Hippocampal formation (tissue), 2 donors: ENCODE measurements around the gene ZNF428.
A peak's percentile ranks its signal among the peaks of the same experiment; 100 is the strongest.
"Not testable (repeated sequence)": the region's sequence is repeated elsewhere in the genome, so short reads cannot be mapped to it uniquely, and the experiment has no call there.

Experiments
- DNase-seq, 2 donors: peaks; one replicate each; lab custom pipeline; 2025; lab: John Stamatoyannopoulos, UW

Gene ZNF428

GRCh38 chr19:43592800-43593350 lies 26.6 kb downstream of the ZNF428 start:
- DNase-seq = no peak

DNA sequence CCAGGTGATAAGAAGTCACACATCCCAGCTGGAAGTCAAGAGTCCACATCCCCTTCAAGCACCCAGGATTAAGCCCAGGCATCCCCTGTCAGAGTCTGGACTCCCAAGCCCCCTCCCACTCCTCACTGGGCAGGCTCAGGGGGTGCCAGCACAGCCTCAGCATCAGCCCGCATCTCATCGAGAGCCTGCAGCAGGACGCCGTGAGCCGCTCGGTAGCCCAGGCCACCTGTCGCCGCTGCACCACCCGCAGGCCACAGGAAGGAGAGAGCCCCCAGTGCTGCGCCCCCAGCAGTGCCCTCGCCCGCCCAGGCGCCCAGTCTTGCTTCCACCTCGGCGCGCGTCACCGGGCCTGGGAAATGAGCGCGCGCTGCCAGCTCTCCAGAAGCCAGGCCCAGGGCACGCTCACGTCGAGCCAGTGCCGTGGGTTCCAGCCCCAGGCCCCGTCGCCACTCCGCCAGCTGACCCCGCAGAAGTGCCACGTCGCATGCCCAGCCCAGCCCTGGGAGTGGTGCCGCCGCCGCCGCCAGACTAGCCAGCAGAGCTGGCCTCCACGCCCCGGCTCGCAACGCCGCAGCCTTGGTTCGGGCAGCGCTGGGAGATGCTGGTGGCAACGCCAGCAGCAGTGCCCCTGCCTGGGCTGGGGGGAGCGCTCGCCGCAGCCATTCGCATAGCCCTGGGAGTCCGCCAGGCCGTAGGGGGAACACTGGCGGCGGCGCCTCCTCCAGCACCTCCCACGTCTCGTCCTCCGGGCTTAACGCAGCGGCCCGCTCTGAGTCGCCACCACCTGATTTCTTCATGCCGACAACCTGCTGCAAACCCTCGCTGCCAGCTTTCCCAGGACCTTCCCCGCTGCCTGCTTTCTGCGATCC lies 27.3 kb downstream of the ZNF428 start:
- DNase-seq = no peak

DNA sequence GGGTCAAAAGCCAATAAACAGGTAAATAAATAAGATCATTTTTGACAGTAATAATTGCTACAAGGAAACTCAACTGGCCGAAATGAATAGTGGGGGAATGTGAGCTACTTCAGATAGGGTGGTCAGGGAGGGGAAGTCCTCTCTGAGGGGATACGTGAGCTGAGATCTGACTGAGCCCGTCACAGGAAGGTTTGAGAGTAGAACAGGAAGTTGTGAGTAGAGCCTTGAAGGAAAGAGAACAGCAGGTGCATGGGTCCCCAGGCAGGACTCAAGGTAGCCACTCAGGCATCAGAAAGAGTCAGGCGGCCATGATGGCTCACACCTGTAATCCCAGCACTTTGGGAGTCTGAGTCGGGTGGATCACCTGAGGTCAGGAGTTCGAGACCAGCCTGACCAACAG lies 29.8 kb downstream of the ZNF428 start:
- DNase-seq = no peak

DNA sequence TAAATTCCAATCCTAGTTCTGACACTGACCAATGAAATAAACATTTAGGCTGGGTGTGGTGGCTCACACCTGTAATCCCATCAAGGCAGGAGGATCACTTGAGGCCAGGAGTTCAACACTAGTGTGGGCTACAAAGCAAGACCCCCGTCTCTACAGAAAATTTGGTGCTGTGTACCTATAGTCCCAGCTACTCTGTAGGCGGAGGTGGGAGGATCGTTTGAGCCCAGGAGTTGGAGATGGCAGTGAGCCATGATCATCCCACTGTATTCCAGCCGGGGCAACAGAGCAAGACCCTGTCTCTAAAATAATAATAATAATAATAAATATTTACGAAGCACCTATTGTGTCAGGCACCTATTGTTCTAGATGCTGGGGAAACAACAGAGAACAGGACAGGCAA lies 30.2 kb downstream of the ZNF428 start:
- no peak for DNase-seq

DNA sequence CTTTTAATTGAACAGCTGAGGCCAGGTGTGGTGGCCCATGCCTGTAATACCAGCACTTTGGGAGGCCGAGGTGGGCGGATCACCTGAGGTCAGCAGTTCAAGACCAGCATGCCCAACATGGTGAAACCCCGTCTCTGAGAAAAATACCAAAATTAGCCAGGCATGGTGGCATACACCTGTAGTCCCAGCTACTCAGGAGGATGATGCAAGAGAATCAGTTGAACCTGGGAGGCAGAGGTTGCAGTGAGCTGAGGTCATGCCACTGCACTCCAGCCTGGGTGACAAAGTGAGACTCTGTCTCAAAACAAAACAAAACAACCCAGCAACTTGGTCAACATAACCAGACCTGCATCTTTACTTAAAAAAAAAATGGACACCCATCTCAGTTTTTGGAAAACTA lies 32.4 kb downstream of the ZNF428 start:
- DNase-seq = not testable (repeated sequence)

- no peak for DNase-seq
Measured at GRCh38 chr19:43586346-43586745, 33.1 kb downstream of the ZNF428 start.

GRCh38 chr19:43584484-43584883 lies 34.9 kb downstream of the ZNF428 start:
- DNase-seq = no peak

GRCh38 chr19:43582495-43582894 lies 36.9 kb downstream of the ZNF428 start:
- DNase-seq = no peak

GRCh38 chr19:43581467-43581866 lies 38.0 kb downstream of the ZNF428 start:
- DNase-seq = no peak

DNA sequence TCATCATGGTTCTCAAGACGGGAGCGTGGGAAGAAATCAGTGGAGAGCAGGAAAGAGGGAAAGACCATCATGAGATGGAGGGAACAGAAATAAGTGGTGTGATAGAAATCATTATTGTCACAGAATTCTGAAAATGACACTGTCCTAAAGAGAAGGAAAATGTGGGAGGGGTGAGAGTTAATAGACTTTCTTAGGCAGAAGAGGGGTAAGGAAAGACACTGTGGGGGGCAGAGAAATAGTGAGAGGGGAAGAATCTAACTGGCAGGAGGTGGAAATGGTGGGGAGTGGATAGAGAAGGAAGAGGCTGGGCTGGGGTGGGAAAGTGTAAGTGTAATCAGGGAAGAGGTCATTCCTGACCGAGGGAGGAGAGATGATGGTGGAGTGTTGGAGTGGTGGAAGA lies 40.6 kb downstream of the ZNF428 start:
- DNase-seq = no peak

DNA sequence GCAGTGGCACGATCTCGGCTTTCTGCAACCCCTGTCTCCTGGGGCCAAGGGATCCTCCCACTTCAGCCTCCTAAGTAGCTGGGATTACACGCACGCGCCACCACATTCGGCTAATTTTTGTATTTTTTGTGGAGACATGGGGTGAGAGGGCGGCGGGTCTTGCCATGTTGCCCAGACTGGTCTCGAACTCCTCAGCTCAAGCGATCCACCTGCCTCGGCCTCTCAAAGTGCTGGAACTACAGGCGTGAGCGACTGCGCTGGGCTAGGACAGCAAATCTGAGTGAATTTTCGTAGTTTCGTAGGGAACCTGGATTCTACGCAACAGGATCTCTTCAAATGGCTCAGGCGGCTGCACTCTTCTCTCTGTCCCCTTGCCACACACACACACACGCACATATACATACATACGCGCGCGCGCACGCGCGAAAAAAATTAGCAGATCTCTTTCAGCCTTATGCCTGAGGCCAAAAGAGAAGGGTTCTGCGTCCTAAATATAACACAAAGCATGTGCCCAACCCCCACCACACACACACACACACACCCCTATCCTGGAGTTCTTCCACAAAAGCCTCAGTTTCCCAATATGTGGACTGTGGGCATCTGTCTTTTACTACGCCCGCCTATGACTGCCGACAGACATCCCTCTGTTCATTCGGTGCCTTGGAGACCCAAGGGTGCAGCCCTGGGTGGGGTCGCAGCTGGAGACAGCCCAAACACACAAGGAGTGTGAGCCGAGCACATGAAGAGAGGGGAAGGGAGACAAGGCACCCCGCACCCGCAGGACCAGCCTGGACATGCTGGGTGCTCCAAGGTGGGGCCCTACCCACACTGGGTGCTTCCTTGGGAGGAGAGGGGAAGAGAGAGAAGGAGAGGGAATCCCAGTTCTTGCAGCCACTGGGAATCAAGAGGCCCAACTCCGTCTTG lies 43.2 kb downstream of the ZNF428 start:
- DNase-seq = no peak

DNA sequence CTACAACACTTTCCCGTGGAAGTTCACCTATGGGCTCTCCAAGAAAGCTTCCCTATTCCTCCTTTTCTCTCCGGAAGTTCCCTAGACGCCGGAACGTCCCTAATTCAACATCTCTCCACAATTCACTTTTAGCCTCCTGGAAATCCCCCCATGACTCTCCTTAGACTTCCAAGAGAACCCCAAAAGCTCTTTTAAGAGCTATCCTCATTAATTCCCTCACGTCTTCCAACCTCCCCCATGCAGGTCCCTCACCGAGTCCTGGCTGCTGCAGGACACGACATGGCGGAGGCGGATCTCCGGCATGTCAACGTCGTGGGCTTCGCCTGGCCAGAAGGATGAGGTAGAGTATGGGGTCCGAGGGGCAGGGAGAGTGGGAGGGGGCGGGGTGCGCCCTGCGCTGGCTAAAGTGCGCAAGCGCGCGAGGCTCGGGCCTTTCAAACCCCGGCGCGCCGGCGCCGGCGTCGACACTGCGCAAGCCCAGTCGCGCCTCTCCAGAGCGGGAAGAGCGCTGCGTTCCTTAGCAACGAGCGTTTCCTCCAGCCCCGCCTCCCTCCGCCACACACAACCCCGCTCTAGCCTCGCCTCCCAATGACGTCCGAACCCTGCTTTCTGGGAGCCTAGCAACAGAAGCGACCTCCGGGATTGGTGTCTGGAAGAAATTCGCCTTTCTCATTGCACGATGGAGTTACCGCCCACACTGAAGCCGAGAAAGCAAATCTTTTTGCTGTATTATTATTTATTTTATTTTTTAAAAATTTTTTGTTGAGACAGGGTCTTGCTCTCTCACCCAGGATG lies 44.1 kb downstream of the ZNF428 start, which contains the start of the genes PINLYP and XRCC1:
Gene PINLYP (plus strand): TSS at position 646 of the 795 bp plus-strand sequence. CDS start 1,391 bp downstream, outside the sequence.
Gene XRCC1 (minus strand): TSS at position 372 of the 795 bp plus-strand sequence. CDS start 69 bp downstream, at position 303.
- DNase-seq = peak; percentile 93 to 99

GRCh38 chr19:43574424-43575155 lies 44.8 kb downstream of the ZNF428 start:
- no peak for DNase-seq

GRCh38 chr19:43572171-43572588 lies 47.2 kb downstream of the ZNF428 start:
- DNase-seq = no peak

GRCh38 chr19:43570174-43570791 lies 49.1 kb downstream of the ZNF428 start:
- DNase-seq = no peak

DNA sequence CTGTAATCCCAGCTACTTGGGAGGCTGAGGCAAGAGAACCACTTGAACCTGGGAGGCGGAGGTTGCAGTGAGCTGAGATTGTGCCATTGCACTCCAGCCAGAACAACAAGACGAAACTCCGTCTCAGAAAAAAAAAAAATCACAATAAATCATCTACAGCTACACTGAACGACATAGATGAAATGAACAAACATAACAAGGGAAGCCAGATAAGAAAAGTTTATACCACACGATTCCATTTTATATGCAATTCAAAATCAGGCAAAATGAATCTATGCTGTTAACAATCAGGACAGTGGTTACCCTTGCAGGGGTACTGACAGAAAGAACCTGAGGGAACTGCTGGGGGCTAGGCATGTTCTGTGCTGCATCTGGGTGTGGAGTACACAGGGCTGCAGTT lies 49.8 kb downstream of the ZNF428 start:
- DNase-seq = no peak

DNA sequence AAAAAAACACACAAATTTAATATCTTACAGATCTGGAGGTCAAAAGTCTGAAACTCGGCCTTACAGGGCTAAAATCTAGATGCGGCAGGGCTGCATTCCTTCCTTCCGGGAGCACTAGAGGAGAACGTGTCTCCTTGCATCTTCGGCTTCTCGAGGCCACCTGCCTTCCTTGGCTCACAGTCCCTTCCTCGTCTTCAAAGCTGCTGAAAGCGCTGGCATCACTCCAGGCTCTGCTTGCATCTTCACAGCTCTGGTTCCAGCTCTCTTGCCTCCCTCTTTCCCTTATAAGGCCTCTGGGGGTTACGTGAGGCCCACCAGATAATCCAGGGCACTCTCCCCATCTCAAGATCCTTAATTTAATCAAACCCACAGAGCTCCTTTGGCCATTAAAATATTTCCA lies 54.6 kb downstream of the ZNF428 start:
- DNase-seq = peak in 1 of 2 donors; percentile 13

DNA sequence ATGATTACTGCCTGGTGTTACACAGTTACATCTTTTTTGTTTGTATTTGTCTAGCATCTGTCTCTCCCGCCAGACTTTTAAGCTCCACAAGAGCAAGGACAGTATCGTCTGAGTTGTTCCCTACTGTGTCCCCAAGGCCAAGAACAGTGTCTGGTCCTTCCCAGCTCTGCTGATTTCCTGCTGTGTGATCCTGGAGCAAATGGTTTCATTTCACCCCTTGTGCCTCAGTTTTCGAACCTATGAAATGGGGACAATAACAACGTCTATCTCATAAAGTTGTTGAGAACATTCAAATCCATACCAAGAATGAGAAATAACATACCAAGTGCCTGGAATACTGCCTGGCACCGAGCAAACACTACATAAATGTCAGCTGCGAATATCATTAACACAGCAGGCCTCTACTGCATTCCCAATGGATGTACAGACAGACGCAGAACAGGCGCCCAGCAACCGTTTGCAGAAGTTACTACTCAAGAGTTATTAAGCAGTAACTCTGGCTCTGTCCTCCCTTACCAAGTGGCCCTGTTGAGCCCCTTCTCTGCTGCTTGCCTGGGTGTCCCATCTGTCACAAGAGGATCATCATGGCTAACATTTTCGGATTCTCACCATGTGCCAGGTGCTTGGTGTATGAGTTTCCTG lies 55.5 kb downstream of the ZNF428 start:
- DNase-seq = no peak

DNA sequence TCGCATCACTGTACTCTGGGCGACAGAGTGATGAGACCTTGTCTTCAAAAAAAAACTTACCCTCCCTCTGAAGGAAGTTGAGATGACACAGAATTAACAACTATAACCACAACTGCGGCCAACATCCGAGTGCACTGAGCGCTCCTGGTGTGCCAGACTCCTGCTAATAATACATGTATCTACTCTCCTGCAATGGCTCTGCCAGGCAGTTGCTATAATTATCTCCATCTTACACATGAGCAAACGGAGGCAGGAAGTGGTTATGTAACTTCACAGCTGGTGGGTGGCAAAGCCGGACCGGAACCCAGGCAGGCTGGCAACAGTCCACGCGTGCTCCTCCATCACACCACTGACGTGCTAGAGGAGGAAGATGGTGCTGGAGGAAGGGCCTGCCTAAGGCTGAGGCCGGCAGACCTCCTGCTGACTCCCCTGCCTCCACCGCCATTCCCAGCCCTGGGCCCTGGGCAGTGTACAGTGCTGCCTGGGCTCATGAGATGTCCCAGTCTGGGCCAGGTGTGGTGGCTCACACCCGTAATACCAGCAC lies 56.7 kb downstream of the ZNF428 start:
- peak; percentile 48 to 70 for DNase-seq
